ENCODE results near the gene PRDM16. TPM values are rescaled to one million over a fixed set of nuclear protein-coding genes. Genes with fewer than 3 reads are reported as not detected.
A peak's percentile ranks its signal among the peaks of the same experiment; 100 is the strongest.

The PRDM16 gene
- total RNA-seq, 1 donor from 2014 or later: 84.2 TPM

GRCh38 chr1:3459051-3459908 is 390.3 kb downstream of the PRDM16 start:
- intact Hi-C loops (cut with DNase I): no loop called here
- no peaks in the 10 kb centered on the region for H3K9me3 ChIP-seq
- no peak for DNase-seq (ENCODE audit: low spot score in 2 of 2)
- no peaks in the 10 kb centered on the region for H3K36me3 ChIP-seq
- TF ChIP-seq CTCF (IDR thresholded peaks at IDR 0.05): no peak
- peaks cover 3 to 5% of the 10 kb centered on the region in 2 donors for H3K4me1 ChIP-seq
- H3K4me3 ChIP-seq: no peak overlapping the region
- no peak overlapping the region for H3K27ac ChIP-seq
- no peaks in the 10 kb centered on the region for H3K27me3 ChIP-seq

- no peak for DNase-seq (ENCODE audit: low spot score in 2 of 2)
- intact Hi-C loops (cut with DNase I): no loop called here
- peak overlapping the region in 1 of 2 donors; percentile 40 for H3K27ac ChIP-seq
- no peaks in the 10 kb centered on the region for H3K4me1 ChIP-seq
- no peaks in the 10 kb centered on the region for H3K36me3 ChIP-seq
- no peaks in the 10 kb centered on the region for H3K9me3 ChIP-seq
- H3K27me3 ChIP-seq: no peaks in the 10 kb centered on the region
- H3K4me3 ChIP-seq: no peak overlapping the region
- TF ChIP-seq CTCF (IDR thresholded peaks at IDR 0.05): no peak
Measured at GRCh38 chr1:3459940-3460671, 391.1 kb downstream of the PRDM16 start.

- Histone ChIP-seq H3K4me3 (no peak overlapping the region), H3K27ac (no peak overlapping the region), H3K9me3 (no peaks in the 10 kb centered on the region), H3K36me3 (no peaks in the 10 kb centered on the region), H3K27me3 (no peaks in the 10 kb centered on the region), H3K4me1 (no peaks in the 10 kb centered on the region)
- no peak for TF ChIP-seq CTCF (IDR thresholded peaks at IDR 0.05)
- no peak for DNase-seq (ENCODE audit: low spot score in 2 of 2)
- intact Hi-C loops (cut with DNase I): no loop called here
Measured at GRCh38 chr1:3460672-3461131, 391.7 kb downstream of the PRDM16 start.

GRCh38 chr1:3461238-3461933 is 392.4 kb downstream of the PRDM16 start:
- H3K4me1 ChIP-seq: no peaks in the 10 kb centered on the region
- no peak for TF ChIP-seq CTCF (IDR thresholded peaks at IDR 0.05)
- H3K36me3 ChIP-seq: no peaks in the 10 kb centered on the region
- no peak overlapping the region for H3K4me3 ChIP-seq
- H3K27ac ChIP-seq: no peak overlapping the region
- DNase-seq (ENCODE audit: low spot score in 2 of 2): no peak
- intact Hi-C loops (cut with DNase I): no loop called here
- no peaks in the 10 kb centered on the region for H3K27me3 ChIP-seq
- no peaks in the 10 kb centered on the region for H3K9me3 ChIP-seq

- intact Hi-C loops (cut with DNase I): no loop called here
Measured at GRCh38 chr1:3461934-3462275, 392.9 kb downstream of the PRDM16 start.

More at GRCh38 chr1:3461934-3462275, 392.9 kb downstream of the PRDM16 start:
- Histone ChIP-seq H3K27ac (no peak overlapping the region), H3K36me3 (no peaks in the 10 kb centered on the region), H3K9me3 (no peaks in the 10 kb centered on the region), H3K27me3 (no peaks in the 10 kb centered on the region), H3K4me1 (no peaks in the 10 kb centered on the region), H3K4me3 (no peak overlapping the region)
- no peak for TF ChIP-seq CTCF (IDR thresholded peaks at IDR 0.05)
- no peak for DNase-seq (ENCODE audit: low spot score in 2 of 2)

Measured in ascending aorta (tissue), 2 donors.